ENCODE measurements around the gene UNC50.

DNA sequence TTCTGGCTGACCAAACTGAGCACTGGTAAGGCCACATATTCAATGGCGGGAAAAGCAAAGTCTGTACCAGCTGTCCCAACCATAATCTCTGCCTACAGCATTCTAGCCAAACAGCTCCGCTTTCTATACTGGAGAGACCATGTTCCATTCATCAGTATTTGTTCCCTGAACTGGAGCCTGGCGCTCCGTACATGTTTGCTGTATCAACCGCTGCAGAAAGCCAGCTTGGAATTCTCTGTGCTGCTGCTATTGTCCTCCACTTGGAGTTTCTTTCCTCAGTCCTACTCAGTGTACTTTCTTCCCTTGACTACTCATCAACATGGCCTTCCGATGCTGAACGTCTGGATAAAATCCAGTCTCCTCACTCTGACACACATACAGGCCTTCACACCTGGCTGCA, 2.0 kb upstream of the UNC50 start:
- TF ChIP-seq, protein P1, sequence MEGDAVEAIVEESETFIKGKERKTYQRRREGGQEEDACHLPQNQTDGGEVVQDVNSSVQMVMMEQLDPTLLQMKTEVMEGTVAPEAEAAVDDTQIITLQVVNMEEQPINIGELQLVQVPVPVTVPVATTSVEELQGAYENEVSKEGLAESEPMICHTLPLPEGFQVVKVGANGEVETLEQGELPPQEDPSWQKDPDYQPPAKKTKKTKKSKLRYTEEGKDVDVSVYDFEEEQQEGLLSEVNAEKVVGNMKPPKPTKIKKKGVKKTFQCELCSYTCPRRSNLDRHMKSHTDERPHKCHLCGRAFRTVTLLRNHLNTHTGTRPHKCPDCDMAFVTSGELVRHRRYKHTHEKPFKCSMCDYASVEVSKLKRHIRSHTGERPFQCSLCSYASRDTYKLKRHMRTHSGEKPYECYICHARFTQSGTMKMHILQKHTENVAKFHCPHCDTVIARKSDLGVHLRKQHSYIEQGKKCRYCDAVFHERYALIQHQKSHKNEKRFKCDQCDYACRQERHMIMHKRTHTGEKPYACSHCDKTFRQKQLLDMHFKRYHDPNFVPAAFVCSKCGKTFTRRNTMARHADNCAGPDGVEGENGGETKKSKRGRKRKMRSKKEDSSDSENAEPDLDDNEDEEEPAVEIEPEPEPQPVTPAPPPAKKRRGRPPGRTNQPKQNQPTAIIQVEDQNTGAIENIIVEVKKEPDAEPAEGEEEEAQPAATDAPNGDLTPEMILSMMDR (IDR thresholded peaks at IDR 0.05; ENCODE audit: low read depth, low read length, missing input control), result no peak
- no peak for TF ChIP-seq TAF1 (conservative IDR thresholded peaks at IDR 0.05)
